ENCODE results near the gene LHX3. TPM values are rescaled to one million over a fixed set of nuclear protein-coding genes. Genes with fewer than 3 reads are reported as not detected.

LHX3 gene
- total and polyA plus RNA-seq, 8 donors = not detected

- intact Hi-C loops (cut with DNase I) = no loop called here
- DNase-seq (no peak), ATAC-seq (no peak)
- TF ChIP-seq CTCF (IDR thresholded peaks at IDR 0.05) = no peak
- peaks cover 0 to 8% of the 10 kb centered on the region in 2 donors for H3K9me3 ChIP-seq
- no peaks in the 10 kb centered on the region for H3K4me1 ChIP-seq
- no peaks in the 10 kb centered on the region for H3K27me3 ChIP-seq
- no peak overlapping the region for H3K27ac ChIP-seq
- H3K4me3 ChIP-seq = no peak overlapping the region
- peaks cover 0 to 98% of the 10 kb centered on the region in 2 donors for H3K36me3 ChIP-seq
Measured at GRCh38 chr9:136213733-136214132, 8.8 kb upstream of the LHX3 start.

GRCh38 chr9:136212345-136212950 lies 7.5 kb upstream of the LHX3 start:
- no peak for DNase-seq

GRCh38 chr9:136211441-136212344 lies 6.8 kb upstream of the LHX3 start:
- Histone ChIP-seq H3K4me3 (no peak overlapping the region), H3K27me3 (no peaks in the 10 kb centered on the region), H3K9me3 (peaks cover 0 to 8% of the 10 kb centered on the region in 2 donors), H3K27ac (no peak overlapping the region), H3K4me1 (no peaks in the 10 kb centered on the region), H3K36me3 (peaks cover 0 to 87% of the 10 kb centered on the region in 2 donors)
- no peak for ATAC-seq
- DNase-seq = no peak
- no peak for TF ChIP-seq CTCF (IDR thresholded peaks at IDR 0.05)
- intact Hi-C loops (cut with DNase I) = no loop called here

More at GRCh38 chr9:136212345-136212950, 7.5 kb upstream of the LHX3 start:
- H3K27ac ChIP-seq = no peak overlapping the region
- H3K27me3 ChIP-seq = no peaks in the 10 kb centered on the region
- no peaks in the 10 kb centered on the region for H3K4me1 ChIP-seq
- no peak for TF ChIP-seq CTCF (IDR thresholded peaks at IDR 0.05)
- peaks cover 0 to 8% of the 10 kb centered on the region in 2 donors for H3K9me3 ChIP-seq
- intact Hi-C loops (cut with DNase I) = no loop called here
- no peak for ATAC-seq
- H3K36me3 ChIP-seq = peaks cover 0 to 95% of the 10 kb centered on the region in 2 donors
- H3K4me3 ChIP-seq = no peak overlapping the region

GRCh38 chr9:136211006-136211405 lies 6.1 kb upstream of the LHX3 start:
- H3K9me3 ChIP-seq = peaks cover 0 to 8% of the 10 kb centered on the region in 2 donors
- H3K36me3 ChIP-seq = peaks cover 0 to 81% of the 10 kb centered on the region in 2 donors
- H3K4me1 ChIP-seq = no peaks in the 10 kb centered on the region
- no peak for ATAC-seq
- no peak overlapping the region for H3K27ac ChIP-seq
- no peak overlapping the region for H3K4me3 ChIP-seq
- intact Hi-C loops (cut with DNase I) = no loop called here
- no peak for TF ChIP-seq CTCF (IDR thresholded peaks at IDR 0.05)
- H3K27me3 ChIP-seq = no peaks in the 10 kb centered on the region
- no peak for DNase-seq

- ATAC-seq (no peak), DNase-seq (no peak)
- TF ChIP-seq CTCF (IDR thresholded peaks at IDR 0.05) = no peak
- intact Hi-C loops (cut with DNase I) = no loop called here
- Histone ChIP-seq H3K27ac (no peak overlapping the region), H3K27me3 (peaks cover 4 to 6% of the 10 kb centered on the region in 2 donors), H3K9me3 (peaks cover 0 to 8% of the 10 kb centered on the region in 2 donors), H3K36me3 (peaks cover 0 to 78% of the 10 kb centered on the region in 2 donors), H3K4me3 (no peak overlapping the region), H3K4me1 (no peaks in the 10 kb centered on the region)
Measured at GRCh38 chr9:136210276-136210675, 5.3 kb upstream of the LHX3 start.

All from left lung (tissue), 10 donors.